HepG2 (cell line): ENCODE data around the gene PPM1E. TPM values are rescaled to one million over a fixed set of nuclear protein-coding genes. Genes with fewer than 3 reads are reported as not detected.

Experiments
- ATAC-seq: fragments of 200-7000 bp; cut with Tn5 transposase; 3 replicates; pipeline ENCODE4 v1.9.1; 2020; ENCODE audit warnings: mild to moderate bottlenecking, moderate library complexity
- BruUV-seq: library from RNA; stranded (reverse); fragments of 400-500 nt; replicated peaks from 2 replicates; lab custom pipeline; 2021; lab: Mats Ljungman, UMichigan
- CTCF ChIA-PET: fragments of 300-600 bp; formaldehyde crosslinking; extraction: SDS; loops from one replicate; lab custom pipeline; 2021; ENCODE audit warnings: low total read pairs, inconsistent platforms, low intra/inter-chr PET ratio; lab: Yijun Ruan, JAX
- POLR2A ChIA-PET: fragments of 350-600 bp; sonication (Branson Sonifier 250); formaldehyde crosslinking; loops from one replicate; lab custom pipeline; 2020; ENCODE audit warnings: antibody characterized with exemption, inconsistent platforms; lab: Yijun Ruan, JAX
- DNase-seq: peaks from one replicate; pipeline ENCODE4 v3.0.0-alpha.2; 2015; ENCODE audit warnings: low spot score
- FAIRE-seq: peaks from 3 replicates; lab custom pipeline; 2011; peaks lifted over from hg19 to GRCh38; lab: Jason Lieb, UNC
- H2AFZ ChIP-seq: one replicate; pipeline ENCODE4 v1.6.1; 2011; ENCODE audit warnings: low read length, inconsistent platforms
- H3K27ac ChIP-seq: fragments of 300-600 bp; 3 replicates; pipeline ENCODE4 v1.8.0; 2011; ENCODE audit warnings: mixed run types, mild to moderate bottlenecking, mixed read lengths, low read length, inconsistent platforms; ENCODE audit not compliant: insufficient read depth; ENCODE audit errors: extremely low read length
- H3K27me3 ChIP-seq, 2 experiments: fragments of 200-600 bp in 1 of 2; 2 replicates in 1 of 2; 3 replicates in 1 of 2; pipeline versions ENCODE4 v1.6.0 to v1.8.0; 2011; ENCODE audit warnings: low read length in 2 of 2, mild to moderate bottlenecking in 2 of 2, moderate library complexity in 2 of 2, inconsistent platforms in 1 of 2; ENCODE audit not compliant: insufficient read depth in 2 of 2, control insufficient read depth in 1 of 2
- H3K36me3 ChIP-seq, 2 experiments: fragments of 200-600 bp in 1 of 2; replicated peaks in 1 of 2; 2 replicates in 1 of 2; 3 replicates in 1 of 2; pipeline versions ENCODE4 v1.5.1 to v1.8.0; 2011; ENCODE audit warnings: low read length in 2 of 2, inconsistent platforms in 1 of 2; ENCODE audit not compliant: insufficient read depth in 2 of 2, control insufficient read depth in 1 of 2
- H3K4me1 ChIP-seq: 2 replicates; pipeline ENCODE4 v1.5.1; 2012; ENCODE audit warnings: low read length, inconsistent platforms; ENCODE audit not compliant: insufficient read depth
- H3K4me2 ChIP-seq: 2 replicates; pipeline ENCODE4 v1.6.0; 2011; ENCODE audit warnings: low read depth, low read length, inconsistent platforms
- H3K4me3 ChIP-seq, 3 experiments: fragments of 200-600 bp in 1 of 3; sonication (generic), shearing (Covaris generic) in 1 of 3; replicated peaks in 1 of 3; 2 replicates each; pipeline ENCODE4 v1.5.1; 2011 to 2016; ENCODE audit warnings: low read length in 3 of 3, inconsistent platforms in 2 of 3, low read depth in 2 of 3, mild to moderate bottlenecking in 2 of 3, control low read depth in 1 of 3, mixed read lengths in 1 of 3; ENCODE audit not compliant: insufficient read depth in 1 of 3
- H3K79me2 ChIP-seq: one replicate; pipeline ENCODE4 v1.6.1; 2011; ENCODE audit warnings: low read length, inconsistent platforms; ENCODE audit not compliant: insufficient read depth
- H3K9ac ChIP-seq: 2 replicates; pipeline ENCODE4 v1.6.0; 2011; ENCODE audit warnings: mild to moderate bottlenecking, low read depth, low read length, inconsistent platforms; ENCODE audit not compliant: insufficient read depth
- H3K9me3 ChIP-seq: 2 replicates; pipeline ENCODE4 v1.5.1; 2012; ENCODE audit warnings: mild to moderate bottlenecking, low read length
- H4K20me1 ChIP-seq: 2 replicates; pipeline ENCODE4 v1.6.0; 2011; ENCODE audit warnings: inconsistent platforms, mild to moderate bottlenecking, low read length, moderate library complexity; ENCODE audit not compliant: insufficient read depth
- CENPX ChIP-seq: sonication (generic); formaldehyde crosslinking; IDR thresholded peaks from 2 replicates; pipeline ENCODE4 v1.9.0; 2021; ENCODE audit warnings: mild to moderate bottlenecking, missing genetic modification reagents, moderate library complexity
- EED ChIP-seq: sonication (generic); formaldehyde crosslinking; IDR thresholded peaks from 2 replicates; pipeline ENCODE4 v1.5.0; 2020; ENCODE audit warnings: mild to moderate bottlenecking, missing genetic modification reagents
- HINFP ChIP-seq: sonication (generic); formaldehyde crosslinking; IDR thresholded peaks from 2 replicates; pipeline ENCODE4 v1.4.0; 2020; ENCODE audit warnings: low read depth, mild to moderate bottlenecking, missing genetic modification reagents
- HNF1B ChIP-seq: sonication (generic); formaldehyde crosslinking; IDR thresholded peaks from 2 replicates; pipeline ENCODE4 v1.5.1; 2020; ENCODE audit warnings: mild to moderate bottlenecking, moderate library complexity, missing genetic modification reagents
- KMT2B ChIP-seq: IDR thresholded peaks from 2 replicates; pipeline ENCODE4 v1.6.1; 2016; ENCODE audit warnings: missing genetic modification reagents, missing compliant biosample characterization
- MTF1 ChIP-seq: sonication (generic); formaldehyde crosslinking; IDR thresholded peaks from 2 replicates; pipeline ENCODE4 v1.5.0; 2020; ENCODE audit warnings: missing genetic modification reagents
- ZKSCAN1 ChIP-seq: fragments of 150-350 bp; IDR thresholded peaks from 2 replicates; pipeline ENCODE4 v1.6.1; 2014; ENCODE audit warnings: low read length
- ZNF44 ChIP-seq: sonication (generic); formaldehyde crosslinking; IDR thresholded peaks from 2 replicates; pipeline ENCODE4 v1.5.1; 2020; ENCODE audit warnings: mild to moderate bottlenecking, missing genetic modification reagents
- ZNF615 ChIP-seq: sonication (generic); formaldehyde crosslinking; IDR thresholded peaks from 2 replicates; pipeline ENCODE4 v1.5.0; 2020; ENCODE audit warnings: mild to moderate bottlenecking, missing genetic modification reagents, borderline replicate concordance
- ZSCAN29 ChIP-seq: sonication (generic); formaldehyde crosslinking; conservative IDR thresholded peaks from 2 replicates; pipeline ENCODE4 v1.4.0; 2020; ENCODE audit warnings: mild to moderate bottlenecking, missing genetic modification reagents
- WGBS: methylation state at CpG from one replicate; pipeline ENCODE4 v1.1.6; 2017; ENCODE audit warnings: low lambda C conversion rate; 5-methylcytosine and 5-hydroxymethylcytosine counted together
- in situ Hi-C: cut with HindIII; loops from 2 replicates; pipeline ENCODE4 v1.10.0; 2017; ENCODE audit warnings: low pct_unique_long_range_greater_than_20kb; ENCODE audit not compliant: extremely low pct_ligation_motif_present
- intact Hi-C: fragments of 100-400 bp; cut with micrococcal nuclease; formaldehyde crosslinking; loops from one replicate; pipeline ENCODE4 v1.10.0; 2022; ENCODE audit not compliant: unreplicated experiment
- polyA plus RNA-seq, 8 experiments: library from polyadenylated mRNA; depleted of rRNA in 3 of 8; stranded (reverse) in 7 of 8; unstranded in 1 of 8; fragments of >200 nt; fragmentation: Illumina TruSeq in 4 of 8; extraction: Trizol in 4 of 8; gene quantifications; 2 replicates each; pipeline versions ENCODE4 v1.2.1 to v1.2.3, GENCODE V29; 2011 to 2016; ENCODE audit warnings: low read depth in 4 of 8, missing spikeins in 1 of 8, mixed read lengths in 1 of 8; ENCODE audit not compliant: insufficient read depth in 1 of 8
- total RNA-seq, 5 experiments: library from RNA; depleted of rRNA; stranded (reverse); fragments of >200 nt; fragmentation: Illumina TruSeq; extraction: Trizol; gene quantifications; 2 replicates each; pipeline ENCODE4 v1.2.3, GENCODE V29; 2016; ENCODE audit warnings: low read depth in 1 of 5

Gene PPM1E
- total and polyA plus RNA-seq, 2 of the 13 experiments (the other 11 are each of a cell fraction or from before 2014, with no cell fraction given), result 0.15 TPM; not detected in 1

DNA sequence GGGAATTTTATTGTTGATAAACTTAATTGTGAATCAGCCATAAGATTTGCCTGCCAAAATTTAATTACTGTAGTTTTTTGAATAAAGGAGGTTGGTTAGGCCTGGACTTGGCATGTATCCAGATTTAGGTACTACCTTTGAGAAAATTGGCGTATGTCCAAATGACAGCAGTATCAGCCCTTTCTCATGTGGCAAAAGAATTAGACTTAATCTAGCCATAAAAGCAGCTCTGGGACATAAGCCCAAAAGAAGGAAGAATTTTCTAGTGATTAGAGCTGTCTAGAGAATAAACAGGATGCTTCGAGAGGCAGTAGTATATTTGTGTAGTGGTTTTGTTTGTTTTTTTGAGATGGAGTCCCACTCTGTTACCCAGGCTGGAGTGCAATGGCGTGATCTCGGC, 27.7 kb downstream of the PPM1E start (continued):
- TF ChIP-seq HINFP (CRISPR knock-in tag) (no peak), MTF1 (CRISPR knock-in tag) (no peak), CENPX (CRISPR knock-in tag) (no peak), HNF1B (CRISPR knock-in tag) (no peak), EED (CRISPR knock-in tag) (no peak), ZKSCAN1 (no peak), KMT2B (CRISPR knock-in tag) (no peak), ZNF44 (no peak)

GRCh38 chr17:58785097-58785496, 29.4 kb downstream of the PPM1E start:
- ChIA-PET CTCF (no interaction called here), POLR2A (no interaction called here)
- intact Hi-C loops, result no loop called here
- ATAC-seq, result no peak
- 0% methylated on average over 1 of the region's 1 CpG for WGBS
- Histone ChIP-seq H3K27ac (no peak overlapping the region), H2AFZ (no peak overlapping the region), H3K9me3 (no peaks in the 10 kb centered on the region), H3K4me3 (no peak overlapping the region), H4K20me1 (no peaks in the 10 kb centered on the region)
- TF ChIP-seq ZNF615 (CRISPR knock-in tag) (no peak), ZSCAN29 (CRISPR knock-in tag) (no peak)
- TF ChIP-seq, all 625 proteins: peak for 0
- Histone ChIP-seq H3K79me2 (no peaks in the 10 kb centered on the region), H3K27me3 (peaks cover 0 to 15% of the 10 kb centered on the region in 2 experiments; a peak in 2 of 5 replicates), H3K9ac (no peak overlapping the region), H3K4me2 (no peak overlapping the region), H3K36me3 (no peaks in the 10 kb centered on the region), H3K4me1 (peaks cover 11% of the 10 kb centered on the region; the same call in 1 of the 2 replicates)
- in situ Hi-C loops, result no loop called here
- DNase-seq (no peak), FAIRE-seq (no peak)
- BruUV-seq, result no TSS peak
